Urinary bladder (tissue), 4 donors: ENCODE data around the gene C2orf49. TPM values are rescaled to one million over a fixed set of nuclear protein-coding genes. Genes with fewer than 3 reads are reported as not detected.

ENCODE experiments used
- DNase-seq: peaks from one replicate; pipeline ENCODE4 v3.0.0-alpha.2; 2015; ENCODE audit errors: extremely low spot score
- H3K27ac ChIP-seq: one replicate; pipeline ENCODE4 v1.5.1; 2013; ENCODE audit warnings: low read depth, mild to moderate bottlenecking, moderate library complexity
- H3K36me3 ChIP-seq: one replicate; pipeline ENCODE4 v1.6.1; 2013; ENCODE audit warnings: mild to moderate bottlenecking, moderate library complexity; ENCODE audit not compliant: insufficient read depth
- H3K4me1 ChIP-seq: one replicate; pipeline ENCODE4 v1.6.1; 2013; ENCODE audit warnings: mild to moderate bottlenecking, moderate library complexity; ENCODE audit not compliant: insufficient read depth
- H3K4me3 ChIP-seq: one replicate; pipeline ENCODE4 v1.5.1; 2013; ENCODE audit warnings: low read depth, low read length
- WGBS: extraction: QIAGEN DNeasy Blood & Tissue Kit; methylation state at CpG from one replicate; pipeline ENCODE4 v1.1.7; 2013; 5-methylcytosine and 5-hydroxymethylcytosine counted together
- polyA plus RNA-seq: library from polyadenylated mRNA; stranded (reverse); fragments of 200-250 nt; gene quantifications from one replicate; pipeline ENCODE4 v1.2.3, GENCODE V29; 2013
- total RNA-seq: library from RNA; depleted of rRNA; stranded (reverse); fragments of >200 nt; gene quantifications from one replicate; pipeline ENCODE4 v1.2.3, GENCODE V29; 2014
- donor health status: healthy with polysubstance abuse.
- donor health status: healthy.

The C2orf49 gene
- total and polyA plus RNA-seq, 2 donors: 16.1 to 28.0 TPM

DNA sequence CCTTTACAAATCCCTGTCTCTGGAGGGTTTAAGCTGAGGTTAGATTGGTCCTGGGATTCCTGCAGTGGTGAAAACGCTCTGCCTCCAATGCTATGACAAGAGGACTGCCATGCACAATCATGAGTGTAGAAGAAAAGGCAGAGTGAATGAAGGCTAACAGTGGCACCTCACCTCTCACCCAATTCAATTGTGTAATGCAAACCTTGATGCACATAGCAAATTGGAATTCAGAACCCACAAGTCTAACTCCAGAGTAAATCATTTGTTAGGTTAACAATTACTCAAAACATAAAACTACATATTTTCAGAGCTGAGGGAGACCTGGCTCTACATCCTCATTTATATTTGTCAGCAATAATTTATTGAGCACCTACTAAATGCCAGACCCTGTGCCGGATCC lies 9.7 kb upstream of the C2orf49 start:
- peaks cover 4% of the 10 kb centered on the region for H3K4me1 ChIP-seq
- no peaks in the 10 kb centered on the region for H3K36me3 ChIP-seq
- 88% methylated on average over 2 of the region's 2 CpGs for WGBS
- DNase-seq: no peak
- H3K27ac ChIP-seq: no peak overlapping the region
- H3K4me3 ChIP-seq: no peak overlapping the region

DNA sequence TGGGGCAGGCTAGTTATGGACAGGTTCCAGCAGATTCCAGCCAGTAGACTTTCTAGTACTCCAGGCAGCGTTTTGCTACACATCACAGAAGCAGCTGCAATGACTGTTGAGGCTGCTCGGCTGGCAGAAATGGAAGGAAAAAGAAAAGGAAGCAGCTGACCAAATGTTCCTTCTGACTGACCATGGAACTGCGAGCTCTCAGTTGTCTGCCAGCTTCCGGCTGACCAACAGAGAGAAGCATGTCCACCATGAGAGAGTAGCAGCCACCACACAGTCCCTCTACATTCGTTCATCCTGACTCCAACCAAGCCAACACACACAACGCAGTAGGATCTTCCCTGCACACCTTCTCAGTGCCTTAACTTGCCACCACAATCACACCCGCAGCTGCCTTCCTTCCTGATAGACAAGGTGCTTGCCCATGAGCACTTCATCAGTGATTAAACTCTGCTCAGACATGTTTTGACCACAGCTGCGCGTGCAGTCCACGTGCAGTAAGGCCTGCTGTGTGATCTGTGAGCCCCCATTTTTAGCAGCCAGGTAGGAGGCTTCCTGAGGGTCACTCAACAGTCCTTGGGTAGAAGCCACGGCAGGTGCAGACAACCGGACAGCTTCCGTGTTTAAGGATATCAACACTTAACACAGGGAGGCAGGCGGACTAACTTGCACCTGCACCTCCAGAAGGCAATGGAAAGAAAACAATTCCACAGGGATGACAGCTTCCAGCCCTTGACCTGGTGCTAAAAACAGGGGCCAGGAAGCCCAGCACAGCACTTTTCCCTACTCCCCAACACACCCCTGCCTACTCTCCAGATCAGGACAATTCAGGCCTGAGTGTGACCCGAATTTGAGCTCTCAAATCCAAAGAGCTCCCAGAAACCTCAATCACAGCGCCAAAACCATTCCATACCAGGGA lies 8.8 kb upstream of the C2orf49 start:
- H3K4me1 ChIP-seq: peaks cover 4% of the 10 kb centered on the region
- WGBS: 41% methylated on average over 16 of the region's 16 CpGs
- H3K4me3 ChIP-seq: peak overlapping the region; percentile 94
- H3K27ac ChIP-seq: peak overlapping the region; percentile 53
- no peaks in the 10 kb centered on the region for H3K36me3 ChIP-seq
- DNase-seq: no peak

DNA sequence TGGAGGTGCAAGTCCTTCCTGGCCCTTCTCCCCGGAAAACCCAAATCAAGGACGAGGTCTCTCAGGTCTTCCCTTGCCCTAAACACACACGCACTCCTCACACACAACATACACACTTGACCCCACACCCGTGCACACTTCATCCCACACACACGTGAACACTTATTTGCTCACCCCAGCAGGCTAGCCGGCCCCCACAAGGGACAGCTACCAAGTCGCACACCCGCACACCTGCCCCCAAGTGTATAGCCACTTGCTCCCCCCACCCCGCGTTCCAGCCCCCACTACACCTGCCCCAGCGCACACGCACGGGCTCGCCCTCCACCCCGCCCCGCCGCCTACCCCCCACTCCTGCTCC lies 8.2 kb upstream of the C2orf49 start:
- H3K4me3 ChIP-seq: peak overlapping the region; percentile 94
- H3K27ac ChIP-seq: peak overlapping the region; percentile 53
- under 1% methylated on average over 17 of the region's 17 CpGs for WGBS
- DNase-seq: no peak
- H3K36me3 ChIP-seq: no peaks in the 10 kb centered on the region
- peaks cover 4% of the 10 kb centered on the region for H3K4me1 ChIP-seq

DNA sequence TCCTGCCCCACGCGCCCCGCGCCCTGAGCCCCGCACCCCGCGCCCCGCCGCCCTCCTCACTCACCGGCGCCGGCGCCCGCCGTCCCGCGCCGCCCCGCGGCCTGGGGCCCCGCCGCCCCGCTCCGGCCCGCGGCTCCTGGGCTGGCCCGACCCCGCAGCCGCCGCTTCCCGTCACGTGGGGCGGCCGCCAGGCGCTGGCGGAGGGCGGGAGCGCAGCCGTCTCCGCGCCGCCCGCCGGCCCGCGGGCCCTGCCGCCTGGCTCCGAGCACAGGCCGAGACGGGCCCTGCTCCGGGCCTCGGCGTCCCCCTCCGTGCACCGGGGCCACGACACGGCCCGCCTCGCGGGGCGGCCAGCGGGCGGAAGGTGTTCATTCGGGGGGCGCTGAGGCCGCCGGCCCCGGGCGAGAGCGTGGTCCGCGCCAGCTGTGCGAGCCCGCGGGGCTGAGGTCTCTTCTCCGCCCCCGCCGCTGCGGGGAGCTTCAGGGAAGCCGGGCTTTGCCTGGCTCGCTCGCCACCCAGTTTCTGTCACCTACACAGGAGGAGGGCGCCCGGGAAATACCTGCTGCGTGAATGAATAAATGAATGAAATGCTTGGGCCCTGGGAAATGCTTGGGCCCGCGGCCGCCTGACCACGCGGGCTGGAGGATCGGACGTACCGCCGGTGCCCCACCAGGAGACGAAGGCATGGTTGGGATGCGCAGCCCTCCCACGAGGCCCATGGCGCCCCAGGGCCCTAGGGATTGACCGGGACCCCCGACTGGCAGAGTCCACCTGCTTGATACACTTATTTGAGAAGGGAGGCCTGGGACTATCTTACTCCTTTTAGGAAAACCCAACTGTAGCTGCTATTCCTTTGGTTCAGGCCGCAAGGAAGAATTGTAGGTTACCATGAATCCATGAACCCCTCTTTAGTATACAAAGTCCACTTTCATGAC lies 7.5 kb upstream of the C2orf49 start, which contains the start of gene TGFBRAP1:
Gene TGFBRAP1 (minus strand): TSS at position 175 of the 935 bp plus-strand sequence. CDS start 21,434 bp downstream, outside the sequence.
- WGBS: 2% methylated on average over 101 of the region's 101 CpGs
- H3K36me3 ChIP-seq: no peaks in the 10 kb centered on the region
- H3K4me1 ChIP-seq: peaks cover 4% of the 10 kb centered on the region
- peak within 1 kb of the TSS; percentile 87 for H3K27ac ChIP-seq
- DNase-seq: no peak
- peak within 1 kb of the TSS; percentile 94 for H3K4me3 ChIP-seq

DNA sequence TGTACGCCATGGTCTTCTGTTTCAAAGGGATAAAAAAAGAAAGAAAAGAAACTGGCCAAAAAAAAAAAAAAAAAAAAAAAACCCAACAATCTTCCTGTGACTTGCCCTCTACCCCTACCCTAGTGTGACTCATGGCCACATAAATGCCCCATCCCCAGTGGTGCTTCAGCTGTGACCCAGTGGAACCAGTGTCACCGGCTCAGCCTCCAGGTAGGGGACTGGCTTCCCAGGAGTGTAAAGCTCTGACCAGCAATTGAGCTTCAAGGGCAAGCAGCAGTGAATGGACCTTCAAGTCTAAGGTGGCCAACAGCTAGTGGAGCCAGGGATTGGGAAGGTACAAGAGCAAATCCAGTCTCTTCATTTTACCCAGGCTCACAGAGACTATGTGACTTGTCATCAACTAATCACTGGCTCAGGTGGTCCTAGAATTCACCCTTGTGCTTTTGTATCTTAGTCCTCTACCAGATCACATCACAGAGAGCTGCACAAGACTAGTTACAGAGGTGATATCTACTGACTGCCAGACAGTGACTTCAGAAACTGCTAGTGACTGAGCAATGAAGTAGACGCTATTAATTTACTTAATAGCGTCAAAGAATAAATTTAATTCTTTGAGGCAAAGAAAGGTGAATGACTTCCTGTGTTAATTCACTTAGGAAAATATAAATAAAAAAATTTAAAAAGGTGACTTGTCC lies 6.5 kb upstream of the C2orf49 start:
- Histone ChIP-seq H3K4me3 (no peak overlapping the region), H3K4me1 (peaks cover 4% of the 10 kb centered on the region), H3K27ac (no peak overlapping the region), H3K36me3 (no peaks in the 10 kb centered on the region)
- WGBS: 95% methylated on average over 4 of the region's 4 CpGs
- no peak for DNase-seq

DNA sequence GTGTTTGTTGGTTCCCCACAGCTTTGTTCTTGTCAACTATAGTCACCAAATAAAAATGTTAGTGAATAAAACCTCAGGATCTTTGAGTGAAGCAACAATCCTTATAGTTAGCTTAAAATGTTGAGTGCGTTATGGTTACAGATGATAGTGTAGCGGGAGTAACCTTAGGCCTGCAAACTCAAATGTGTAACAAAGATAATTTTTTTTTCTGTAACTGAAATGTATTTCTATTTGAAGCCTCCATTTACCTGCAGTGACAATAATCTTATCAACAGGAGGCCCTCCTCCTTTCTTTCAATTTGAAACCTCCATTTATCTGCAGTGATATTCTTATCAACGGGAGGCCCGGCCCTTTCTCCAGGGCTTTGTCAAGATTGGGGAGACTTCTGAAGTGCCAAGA lies 3.1 kb upstream of the C2orf49 start:
- no peak for DNase-seq
- H3K36me3 ChIP-seq: no peaks in the 10 kb centered on the region
- no peak overlapping the region for H3K4me3 ChIP-seq
- H3K4me1 ChIP-seq: peaks cover 4% of the 10 kb centered on the region
- no peak overlapping the region for H3K27ac ChIP-seq
- 92% methylated on average over 4 of the region's 4 CpGs for WGBS

DNA sequence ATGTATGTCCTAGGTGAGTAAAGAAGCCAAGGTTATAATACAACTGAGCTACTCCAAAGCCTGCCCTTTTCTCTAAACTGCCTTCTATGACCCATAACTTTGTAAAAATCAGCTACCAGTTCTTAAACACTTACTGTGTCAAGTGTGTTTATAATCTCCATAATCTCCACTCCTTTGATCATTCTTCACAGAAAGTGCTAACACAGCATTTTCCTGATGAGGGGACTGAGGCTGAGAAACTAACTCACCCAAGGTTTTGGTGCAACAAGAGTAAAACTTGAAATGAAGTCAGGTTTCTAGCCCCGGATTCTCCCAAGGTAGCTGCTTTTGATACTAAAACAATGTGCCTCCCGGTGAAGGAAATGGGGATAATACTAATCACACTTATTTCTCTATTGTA lies 1.9 kb upstream of the C2orf49 start:
- peaks cover 2% of the 10 kb centered on the region for H3K4me1 ChIP-seq
- WGBS: 91% methylated on average over 2 of the region's 2 CpGs
- no peak overlapping the region for H3K27ac ChIP-seq
- H3K4me3 ChIP-seq: no peak overlapping the region
- no peaks in the 10 kb centered on the region for H3K36me3 ChIP-seq
- no peak for DNase-seq

DNA sequence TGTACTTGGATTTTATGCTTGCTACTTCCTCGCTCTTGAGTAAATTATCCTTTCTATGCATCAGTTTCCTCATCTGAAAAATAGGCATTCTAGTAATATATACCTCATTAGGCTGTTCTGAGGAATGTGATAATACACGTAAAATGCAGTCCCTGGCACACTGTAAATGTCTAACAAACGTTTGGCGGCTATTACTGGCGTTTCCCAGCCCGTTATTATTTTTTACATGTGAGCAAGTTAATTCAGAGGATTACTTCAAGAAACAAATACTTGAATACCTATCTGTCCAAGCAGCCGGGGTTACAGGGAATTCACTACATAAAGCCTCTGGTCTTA lies 586 bp upstream of the C2orf49 start:
- peak overlapping the region; percentile 89 for H3K27ac ChIP-seq
- peak overlapping the region; percentile 92 for H3K4me3 ChIP-seq
- H3K36me3 ChIP-seq: no peaks in the 10 kb centered on the region
- no peak for DNase-seq
- H3K4me1 ChIP-seq: peaks cover 2% of the 10 kb centered on the region
- 3% methylated on average over 7 of the region's 7 CpGs for WGBS

DNA sequence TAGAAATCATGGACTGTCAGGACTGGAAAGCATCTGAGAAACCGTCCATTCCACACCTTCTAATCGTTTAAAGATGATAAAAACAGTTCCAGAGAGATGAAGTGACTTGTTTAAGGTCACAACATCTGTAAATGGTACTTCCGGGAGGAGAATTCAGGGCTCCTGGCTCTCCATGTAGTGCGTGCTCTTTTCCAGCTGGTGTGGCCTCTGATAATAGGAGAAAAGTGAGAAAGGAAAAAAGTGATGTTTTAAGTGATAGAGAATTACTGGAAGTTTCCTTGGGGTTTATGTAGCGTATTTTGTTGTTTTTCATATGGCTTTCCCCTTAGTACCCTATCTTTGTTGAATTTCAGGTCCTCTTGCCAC lies 663 bp downstream of the C2orf49 start:
- 6% methylated on average over 5 of the region's 5 CpGs for WGBS
- H3K36me3 ChIP-seq: peaks cover 2% of the 10 kb centered on the region
- H3K4me3 ChIP-seq: peak overlapping the region; percentile 92
- H3K27ac ChIP-seq: peak overlapping the region; percentile 89
- peaks cover 2% of the 10 kb centered on the region for H3K4me1 ChIP-seq
- DNase-seq: no peak

DNA sequence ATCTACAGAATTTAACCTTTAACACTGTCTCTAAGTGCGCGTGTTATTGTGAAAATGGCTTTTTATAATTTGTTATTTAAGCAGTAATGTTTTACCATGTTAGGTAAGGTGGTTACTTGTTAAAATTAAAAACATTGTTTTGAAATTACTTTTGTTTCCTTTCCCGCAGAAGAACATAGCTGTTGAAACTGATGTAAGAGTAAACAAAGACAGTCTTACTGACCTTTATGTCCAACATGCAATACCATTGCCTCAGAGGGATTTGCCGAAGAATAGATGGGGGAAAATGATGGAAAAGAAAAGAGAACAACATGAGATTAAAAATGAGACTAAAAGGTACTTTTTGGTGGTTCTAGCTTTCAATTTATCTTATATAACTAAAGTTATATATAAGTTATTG lies 2.1 kb downstream of the C2orf49 start:
- H3K4me1 ChIP-seq: peaks cover 2% of the 10 kb centered on the region
- DNase-seq: no peak
- no peak overlapping the region for H3K27ac ChIP-seq
- H3K36me3 ChIP-seq: peaks cover 2% of the 10 kb centered on the region
- H3K4me3 ChIP-seq: no peak overlapping the region
- WGBS: 84% methylated on average over 4 of the region's 4 CpGs

DNA sequence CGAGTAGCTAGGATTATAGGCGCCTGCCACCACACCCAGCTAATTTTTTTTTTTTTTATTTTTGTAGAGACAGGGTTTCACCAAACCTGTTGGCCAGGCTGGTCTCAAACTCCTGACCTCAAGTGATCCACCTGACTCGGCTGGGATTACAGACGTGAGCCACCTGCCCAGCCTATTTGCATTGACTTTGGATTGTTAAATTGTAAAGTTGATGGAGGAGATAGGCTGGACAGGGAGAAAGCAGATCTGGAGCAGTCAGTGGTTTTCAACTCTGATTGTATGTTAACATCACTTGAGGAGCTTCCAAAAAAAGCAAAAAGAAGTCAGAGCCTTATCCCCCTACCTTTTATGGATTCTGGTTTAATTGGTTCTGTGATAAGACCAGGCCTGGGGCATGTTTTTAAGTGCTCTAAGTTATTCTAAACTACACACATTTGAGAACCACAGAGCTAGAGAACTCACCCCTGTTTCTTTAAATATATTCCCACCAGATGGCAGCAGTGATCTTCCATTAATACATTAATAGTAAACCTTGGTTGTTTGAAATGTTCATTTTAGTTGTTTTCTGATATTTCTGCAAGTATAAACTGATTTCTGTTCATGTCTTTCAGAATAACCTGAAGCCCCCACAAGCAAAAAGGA lies 7.5 kb downstream of the C2orf49 start:
- Histone ChIP-seq H3K36me3 (peaks cover 6% of the 10 kb centered on the region), H3K4me1 (no peaks in the 10 kb centered on the region), H3K27ac (no peak overlapping the region), H3K4me3 (no peak overlapping the region)
- no peak for DNase-seq
- 68% methylated on average over 4 of the region's 4 CpGs for WGBS

DNA sequence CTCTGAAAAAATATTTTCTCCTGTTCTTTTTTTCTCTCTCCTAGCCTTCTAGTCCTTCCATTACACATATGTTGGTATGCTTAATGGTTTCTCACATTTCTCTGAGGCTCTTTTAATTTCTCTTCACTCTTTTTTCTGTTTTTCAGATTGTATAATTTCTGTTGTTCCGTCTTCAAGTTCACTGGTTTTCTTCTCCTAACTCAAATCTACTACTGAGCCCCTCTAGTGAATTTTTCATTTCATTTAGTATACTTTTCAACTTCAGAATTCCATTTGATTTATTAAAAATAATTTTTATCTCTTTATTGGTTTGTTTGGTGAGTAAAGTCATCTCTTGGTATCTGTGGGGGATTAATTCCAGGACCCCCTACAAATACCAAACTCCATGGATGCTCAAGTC lies 19.8 kb downstream of the C2orf49 start:
- Histone ChIP-seq H3K36me3 (peaks cover 2% of the 10 kb centered on the region), H3K4me1 (no peaks in the 10 kb centered on the region), H3K27ac (no peak overlapping the region), H3K4me3 (no peak overlapping the region)
- no peak for DNase-seq
- WGBS: 99% methylated on average over 1 of the region's 1 CpG

DNA sequence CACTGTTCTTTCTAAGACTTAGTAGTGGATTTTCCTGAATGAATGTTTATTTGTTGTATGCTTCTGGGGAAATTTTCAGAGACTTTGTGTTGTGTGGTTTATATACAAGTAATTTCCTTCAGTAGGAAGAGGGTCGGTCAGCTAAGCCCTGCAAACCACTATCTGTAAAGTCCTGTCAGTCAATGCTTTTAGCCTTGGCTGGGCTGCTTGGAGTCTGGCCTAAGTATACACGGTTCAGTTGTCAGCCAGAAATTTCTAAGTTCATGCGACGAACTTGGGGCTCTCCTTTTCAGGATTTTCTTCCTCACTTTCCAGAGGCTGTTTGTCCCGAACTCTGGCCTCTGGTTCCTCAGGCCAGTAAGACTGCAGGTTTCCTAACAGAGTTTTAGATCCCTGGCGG lies 21.3 kb downstream of the C2orf49 start:
- Histone ChIP-seq H3K4me3 (no peak overlapping the region), H3K36me3 (peaks cover 2% of the 10 kb centered on the region), H3K4me1 (no peaks in the 10 kb centered on the region), H3K27ac (no peak overlapping the region)
- WGBS: 72% methylated on average over 6 of the region's 6 CpGs
- DNase-seq: no peak
